Left cardiac atrium (tissue), 4 donors: ENCODE measurements around the gene PIAS1. TPM values are rescaled to one million over a fixed set of nuclear protein-coding genes. Genes with fewer than 3 reads are reported as not detected.
"Not testable (repeated sequence)": the region's sequence is repeated elsewhere in the genome, so short reads cannot be mapped to it uniquely, and the experiment has no call there.

Experiments used
- ATAC-seq, 2 donors: fragments of 200-7000 bp; cut with Tn5 transposase; one replicate each; pipeline ENCODE4 v1.9.1; 2020; ENCODE audit warnings: mild to moderate bottlenecking in 2 of 2, moderate library complexity in 2 of 2
- DNase-seq: peaks from one replicate; pipeline ENCODE4 v3.0.0-alpha.2; 2020
- intact Hi-C, 2 donors: fragments of 100-400 bp; cut with DNase I; formaldehyde crosslinking; loops; one replicate each; pipeline versions ENCODE4 v1.14.1 to v1.15.1; 2022 to 2023
- total RNA-seq, 2 donors: library from RNA; stranded (reverse); fragmentation: NEBNext Ultra II Directional; extraction: Animal tissue kit (Norgen Biotek cat#: 25700); gene quantifications; one replicate each; pipeline ENCODE4 v1.2.1, GENCODE V29; 2021
- donor health status: DM: no; HTN: yes; CAD: no.
- donor health status: DM: no; HTN: yes; CAD: no; lungs with severe emphysema.
- donor health status: DM: yes; HTN: yes; CAD: no.
- donor health status: Dilated cardiomyopathy.

Gene PIAS1
- total RNA-seq, 2 donors from 2014 or later, result 27.1 to 31.7 TPM

DNA sequence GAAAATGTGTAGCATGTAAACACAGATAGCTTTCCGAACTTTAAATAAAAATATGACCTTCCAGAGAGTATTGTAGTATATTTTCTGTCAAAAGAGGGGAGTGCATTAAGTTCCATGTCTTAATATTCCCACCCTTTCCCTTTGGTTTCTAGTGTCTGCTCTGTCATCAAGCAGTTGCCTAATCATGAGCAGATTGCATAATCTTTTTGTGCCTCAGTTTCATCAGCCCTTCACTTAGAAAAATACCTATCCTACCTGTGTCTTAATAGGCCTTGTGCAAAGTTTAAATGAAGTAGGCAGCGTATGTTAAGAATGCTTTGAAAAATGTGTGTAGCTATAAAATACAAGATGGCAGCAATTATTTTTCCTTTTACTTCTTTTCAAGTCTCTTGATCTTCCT is 98.2 kb downstream of the PIAS1 start:
- intact Hi-C loops, result no loop called here
- DNase-seq, result no peak
- no peak for ATAC-seq

- intact Hi-C loops, result loop anchor here (1.0 to 5.0 kb wide), 3 partner anchors 248 to 292 kb away; no protein-coding TSS in a partner anchor
- DNase-seq, result no peak
- ATAC-seq, result peak; percentile 57 to 67
Observed at GRCh38 chr15:68154923-68155559, 100.9 kb downstream of the PIAS1 start.

DNA sequence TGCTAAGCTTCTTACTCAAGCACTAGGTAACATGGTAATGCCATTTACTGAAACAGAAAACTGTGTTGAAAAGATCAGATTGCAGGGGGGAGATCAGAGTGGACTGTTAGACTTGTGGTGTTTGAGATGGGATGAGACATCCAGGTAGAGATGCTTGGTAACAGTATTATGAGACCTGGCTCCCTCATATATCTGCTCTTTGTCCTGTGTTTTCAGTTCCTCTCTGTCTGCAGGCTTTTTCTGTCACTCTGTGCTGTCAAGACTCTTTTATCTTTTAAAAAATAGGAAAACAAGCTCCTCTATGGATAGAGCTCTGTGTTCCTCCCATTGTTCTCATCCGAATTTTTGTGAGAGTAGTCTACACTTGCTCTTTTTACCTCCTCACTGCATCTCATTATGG is 103.0 kb downstream of the PIAS1 start:
- no peak for ATAC-seq
- intact Hi-C loops, result loop anchor here in 1 of 2 donors (5.0 kb wide), 1 partner anchor 250 kb away; no protein-coding TSS in a partner anchor

GRCh38 chr15:68158046-68158628 is 104.0 kb downstream of the PIAS1 start:
- no peak for DNase-seq
- intact Hi-C loops, result loop anchor here in 1 of 2 donors (5.0 kb wide), 1 partner anchor 251 kb away; no protein-coding TSS in a partner anchor
- ATAC-seq, result no peak

More for the DNA sequence above, 103.0 kb downstream of the PIAS1 start:
- DNase-seq, result no peak

- DNase-seq, result no peak
- intact Hi-C loops, result no loop called here
- no peak for ATAC-seq
Observed at GRCh38 chr15:68163191-68163590, 109.1 kb downstream of the PIAS1 start.

DNA sequence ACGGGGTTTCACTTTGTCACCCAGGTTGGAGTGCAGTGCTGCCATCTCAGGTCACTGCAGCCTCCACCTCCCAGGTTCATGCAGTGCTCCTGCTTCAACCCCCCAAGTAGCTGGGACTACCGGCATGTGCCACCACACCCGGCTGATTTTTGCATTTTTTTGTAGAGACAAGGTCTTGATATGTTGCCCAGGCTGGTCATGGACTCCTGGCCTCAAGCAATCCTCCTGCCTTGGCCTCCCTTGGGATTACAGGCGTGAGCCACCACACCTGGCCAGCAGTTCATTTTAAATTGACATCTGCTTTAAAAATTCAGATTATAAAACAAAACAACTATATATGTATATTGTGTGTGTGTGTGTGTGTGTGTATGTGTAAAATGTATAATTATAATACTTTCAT is 112.7 kb downstream of the PIAS1 start:
- ATAC-seq (no peak), DNase-seq (no peak)
- intact Hi-C loops, result no loop called here

GRCh38 chr15:68172037-68172436 is 117.9 kb downstream of the PIAS1 start:
- DNase-seq, intact Hi-C loops, ATAC-seq: not testable (repeated sequence)

DNA sequence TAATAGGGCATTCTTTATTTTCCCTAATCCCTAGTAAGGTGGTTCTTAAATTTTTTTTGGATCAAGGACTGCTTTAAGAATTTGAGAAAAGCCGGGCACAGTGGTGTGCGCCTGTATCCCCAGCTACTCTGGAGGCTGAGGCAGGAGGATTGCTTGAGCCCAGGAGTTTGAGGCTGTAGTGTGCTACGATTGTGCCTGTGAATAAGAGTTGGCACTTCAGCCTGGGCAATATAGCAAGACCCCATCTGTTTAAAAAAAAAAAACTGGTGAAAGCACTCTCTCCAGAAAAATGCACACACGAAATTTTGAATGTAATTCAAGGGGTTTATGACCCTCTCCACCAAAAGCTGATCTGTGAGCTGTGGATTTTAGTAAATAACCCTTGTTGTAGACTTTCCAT is 119.0 kb downstream of the PIAS1 start:
- intact Hi-C loops, result no loop called here
- no peak for ATAC-seq

GRCh38 chr15:68175526-68175925 is 121.4 kb downstream of the PIAS1 start:
- no peak for ATAC-seq
- DNase-seq, result no peak
- intact Hi-C loops, result no loop called here

More for the DNA sequence above, 119.0 kb downstream of the PIAS1 start:
- no peak for DNase-seq

DNA sequence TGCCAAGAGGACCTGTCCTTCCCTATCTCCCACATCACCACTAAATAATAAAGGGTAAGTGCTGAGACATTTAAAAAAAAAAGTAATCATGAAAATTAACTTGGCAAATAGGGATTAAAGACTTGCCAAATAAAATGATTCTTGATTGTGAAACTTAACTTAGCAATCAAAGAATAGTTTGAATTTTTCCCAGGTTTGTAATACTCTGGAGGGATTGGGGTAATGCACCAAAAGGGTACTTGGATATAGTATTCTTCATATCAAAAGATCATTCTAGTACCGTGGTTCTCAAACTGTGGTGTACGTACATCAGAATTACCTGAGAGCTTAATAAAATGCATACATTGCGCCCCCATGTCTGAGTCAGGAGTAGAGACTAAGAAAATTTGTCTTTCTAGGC is 122.5 kb downstream of the PIAS1 start:
- intact Hi-C loops, result no loop called here
- ATAC-seq (peak in 1 of 2 donors; percentile 48), DNase-seq (no peak)

- intact Hi-C loops, result no loop called here
- DNase-seq, result no peak
- ATAC-seq, result no peak
Observed at GRCh38 chr15:68177742-68178141, 123.6 kb downstream of the PIAS1 start.

DNA sequence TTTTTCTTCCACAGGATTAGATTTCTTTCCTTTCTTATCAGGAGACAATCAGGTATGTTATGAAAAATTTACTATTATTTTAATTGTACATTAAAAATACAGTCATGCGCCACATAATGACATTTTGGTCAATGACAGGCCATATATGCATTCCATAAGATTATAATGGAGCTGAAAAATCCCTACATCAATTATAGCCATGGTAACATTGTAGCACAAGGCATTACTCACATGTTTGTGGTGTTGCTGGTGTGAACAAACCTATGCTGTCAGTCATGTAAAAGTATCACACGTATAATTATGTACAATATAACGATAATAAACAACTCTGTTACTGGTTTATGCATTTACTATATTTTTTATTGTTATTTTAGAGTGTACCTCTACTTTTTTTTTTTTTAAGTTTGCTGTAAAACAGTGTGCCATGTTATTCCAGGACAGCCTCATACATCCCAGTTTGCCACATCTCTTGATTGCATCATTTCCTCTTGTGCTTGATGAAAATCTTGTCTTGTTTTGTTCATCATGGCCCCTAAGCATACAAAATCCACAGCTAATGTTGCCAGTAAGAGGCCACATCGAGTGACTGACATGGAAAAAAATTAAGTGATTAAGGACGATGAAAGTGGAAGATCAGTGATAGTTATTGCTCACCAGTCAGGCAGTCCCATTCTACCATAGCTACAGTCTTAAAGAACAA is 129.7 kb downstream of the PIAS1 start:
- no peak for ATAC-seq
- no peak for DNase-seq
- intact Hi-C loops, result no loop called here

GRCh38 chr15:68184616-68185480 is 130.7 kb downstream of the PIAS1 start:
- intact Hi-C loops, result no loop called here
- ATAC-seq (no peak), DNase-seq (no peak)

DNA sequence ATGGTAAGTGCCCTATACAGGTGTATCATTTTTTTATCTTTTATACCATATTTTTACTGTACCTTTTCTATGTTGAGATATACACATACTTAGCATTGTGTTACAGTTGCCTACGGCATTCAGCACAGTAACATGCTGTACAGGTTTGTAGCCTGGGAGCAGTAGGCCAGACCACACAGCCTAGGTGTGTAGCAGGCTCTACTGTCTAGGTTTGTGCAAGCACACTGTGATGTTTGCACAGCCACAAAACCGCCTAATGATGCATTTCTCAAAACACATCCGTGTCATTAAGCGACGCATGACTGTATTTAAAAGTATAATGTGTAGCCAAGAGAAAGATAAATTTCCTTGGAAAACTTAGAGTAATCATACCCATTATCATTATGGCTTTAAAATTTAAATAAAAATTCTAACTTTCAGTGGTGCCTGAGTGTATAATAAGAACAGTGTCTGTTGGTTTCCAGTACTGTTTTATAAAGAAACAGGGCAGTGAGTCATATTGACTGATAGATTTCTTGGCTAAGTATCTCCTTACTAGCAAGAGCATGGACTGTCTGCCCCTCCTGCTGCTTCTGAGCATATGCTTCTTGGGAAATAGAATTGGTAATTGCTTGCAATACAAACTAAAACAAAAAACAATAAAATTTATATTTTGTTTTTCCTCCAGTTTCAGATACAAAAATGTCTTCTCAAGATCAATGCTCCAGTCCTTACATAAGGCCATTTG is 132.7 kb downstream of the PIAS1 start:
- intact Hi-C loops, result no loop called here
- peak; percentile 54 to 92 for ATAC-seq
- no peak for DNase-seq

DNA sequence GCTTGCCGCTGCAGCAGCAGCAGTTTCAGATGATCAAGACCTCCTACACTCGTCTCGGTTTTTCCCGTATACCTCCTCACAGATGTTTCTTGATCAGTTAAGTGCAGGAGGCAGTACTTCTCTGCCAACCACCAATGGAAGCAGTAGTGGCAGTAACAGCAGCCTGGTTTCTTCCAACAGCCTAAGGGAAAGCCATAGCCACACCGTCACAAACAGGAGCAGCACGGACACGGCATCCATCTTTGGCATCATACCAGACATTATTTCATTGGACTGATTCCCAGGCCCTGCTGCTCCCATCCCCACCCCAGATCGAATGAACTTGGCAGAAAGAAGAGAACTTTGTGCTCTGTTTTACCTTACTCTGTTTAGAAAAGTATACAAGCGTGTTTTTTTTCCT is 133.4 kb downstream of the PIAS1 start:
- intact Hi-C loops, result no loop called here
- DNase-seq (no peak), ATAC-seq (peak; percentile 91 to 92)

GRCh38 chr15:68188647-68189046 is 134.5 kb downstream of the PIAS1 start:
- ATAC-seq (no peak), DNase-seq (no peak)
- intact Hi-C loops, result no loop called here

GRCh38 chr15:68190048-68190447 is 135.9 kb downstream of the PIAS1 start:
- DNase-seq (no peak), ATAC-seq (no peak)
- intact Hi-C loops, result no loop called here

GRCh38 chr15:68191555-68191954 is 137.4 kb downstream of the PIAS1 start:
- ATAC-seq (no peak), DNase-seq (no peak)
- intact Hi-C loops, result no loop called here

GRCh38 chr15:68192117-68192516 is 138.0 kb downstream of the PIAS1 start:
- intact Hi-C loops, result no loop called here
- ATAC-seq (no peak), DNase-seq (no peak)
